Activated CD4-positive, CD25-positive, alpha-beta regulatory T cell treated with anti-CD3 and anti-CD28 coated beads, Interleukin-2, amount 50 U/mL, for 72 hours (primary cell): Measurements from ENCODE around the gene SLC39A10.
"Not testable (repeated sequence)": the region's sequence is repeated elsewhere in the genome, so short reads cannot be mapped to it uniquely, and the experiment has no call there.

Experiments
- DNase-seq: peaks from one replicate; pipeline ENCODE4 v3.0.0; 2021

Gene SLC39A10

DNA sequence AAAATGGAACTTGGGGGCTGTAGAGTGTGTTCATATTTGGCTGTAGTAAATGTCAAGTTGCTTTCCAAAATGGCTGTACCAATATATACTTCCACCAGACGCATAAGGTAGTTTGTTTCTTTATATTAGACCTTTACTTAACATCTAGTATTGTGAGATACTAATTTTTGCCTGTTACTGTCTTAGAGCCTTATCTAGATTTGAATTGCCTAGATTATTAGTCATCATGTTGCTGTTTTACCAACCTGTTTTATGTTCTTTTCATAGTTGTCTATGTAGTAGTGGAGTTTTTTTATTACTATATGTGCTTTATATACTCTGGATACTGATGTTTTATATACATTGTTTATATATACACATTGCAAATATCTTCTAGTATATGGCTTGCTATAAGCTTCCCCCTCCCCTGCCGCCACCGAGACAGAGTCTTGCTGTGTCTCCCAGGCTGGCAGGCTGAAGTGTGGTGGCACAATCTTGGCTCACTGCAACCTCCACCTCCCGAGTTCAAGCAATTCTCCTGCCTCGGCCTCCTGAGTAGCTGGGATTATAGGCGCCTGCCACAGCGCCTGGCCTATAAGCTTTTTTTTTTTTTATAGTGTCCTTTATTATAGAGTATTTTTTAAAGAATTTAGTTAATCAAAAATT, 18.9 kb downstream of the SLC39A10 start:
- DNase-seq: no peak

- DNase-seq: no peak
Measured at GRCh38 chr2:195677290-195677689, 20.3 kb downstream of the SLC39A10 start.

GRCh38 chr2:195677884-195678283, 20.9 kb downstream of the SLC39A10 start:
- no peak for DNase-seq

DNA sequence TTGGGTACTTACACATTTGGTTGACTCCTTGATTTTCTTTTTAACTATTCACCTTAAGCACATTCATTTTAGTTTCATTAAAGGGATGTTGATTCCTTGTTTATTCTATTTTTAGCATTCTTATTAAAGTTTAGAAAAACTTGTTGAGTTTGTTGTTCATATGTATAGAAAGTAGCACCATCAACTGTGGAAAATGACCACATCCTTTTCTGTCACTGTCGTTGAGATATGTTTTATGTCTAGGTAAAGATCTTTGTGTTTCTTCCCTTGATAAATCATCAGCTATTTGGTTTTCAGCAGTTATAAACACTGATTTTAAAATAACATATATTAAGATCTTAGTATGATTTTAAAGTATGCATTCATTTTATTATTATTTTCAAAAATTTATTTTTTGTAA, 25.1 kb downstream of the SLC39A10 start:
- no peak for DNase-seq

DNA sequence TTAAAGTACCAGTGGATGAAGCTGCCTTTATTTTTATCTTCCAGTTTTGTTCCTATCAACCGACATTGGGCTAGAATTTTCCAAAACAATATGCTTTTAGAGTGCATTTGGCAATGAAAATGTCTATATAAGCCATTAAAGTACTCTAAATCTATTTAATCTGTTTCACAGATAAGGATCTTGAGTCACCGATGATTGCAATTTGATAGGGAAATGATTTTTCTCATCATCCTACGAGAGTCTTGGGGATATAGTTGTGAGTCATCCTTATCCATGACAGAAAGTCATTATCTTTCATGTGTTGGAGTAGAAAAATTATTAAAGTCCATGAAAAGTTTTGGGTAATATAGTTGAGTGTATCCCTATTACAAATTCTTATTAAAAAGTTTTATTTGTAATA, 26.1 kb downstream of the SLC39A10 start:
- DNase-seq: no peak

DNA sequence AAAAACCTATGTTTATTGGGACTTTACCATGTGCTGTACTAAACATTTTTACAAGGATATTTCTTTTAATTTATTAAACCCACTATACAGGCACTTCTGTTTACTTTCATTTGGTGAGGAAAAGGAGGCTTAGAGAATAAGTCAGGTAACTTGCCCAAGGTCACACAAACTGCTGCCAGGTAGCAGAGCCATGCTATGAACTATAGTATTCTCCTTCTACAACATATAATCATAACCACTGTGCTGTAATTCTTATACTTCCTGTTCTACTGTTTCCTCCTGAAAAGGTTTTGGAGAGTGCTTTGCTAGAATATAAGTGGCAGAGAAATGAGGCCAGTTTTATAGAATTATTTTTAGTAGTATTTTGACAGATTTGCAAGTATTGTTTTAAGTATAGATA, 29.5 kb downstream of the SLC39A10 start:
- no peak for DNase-seq

DNA sequence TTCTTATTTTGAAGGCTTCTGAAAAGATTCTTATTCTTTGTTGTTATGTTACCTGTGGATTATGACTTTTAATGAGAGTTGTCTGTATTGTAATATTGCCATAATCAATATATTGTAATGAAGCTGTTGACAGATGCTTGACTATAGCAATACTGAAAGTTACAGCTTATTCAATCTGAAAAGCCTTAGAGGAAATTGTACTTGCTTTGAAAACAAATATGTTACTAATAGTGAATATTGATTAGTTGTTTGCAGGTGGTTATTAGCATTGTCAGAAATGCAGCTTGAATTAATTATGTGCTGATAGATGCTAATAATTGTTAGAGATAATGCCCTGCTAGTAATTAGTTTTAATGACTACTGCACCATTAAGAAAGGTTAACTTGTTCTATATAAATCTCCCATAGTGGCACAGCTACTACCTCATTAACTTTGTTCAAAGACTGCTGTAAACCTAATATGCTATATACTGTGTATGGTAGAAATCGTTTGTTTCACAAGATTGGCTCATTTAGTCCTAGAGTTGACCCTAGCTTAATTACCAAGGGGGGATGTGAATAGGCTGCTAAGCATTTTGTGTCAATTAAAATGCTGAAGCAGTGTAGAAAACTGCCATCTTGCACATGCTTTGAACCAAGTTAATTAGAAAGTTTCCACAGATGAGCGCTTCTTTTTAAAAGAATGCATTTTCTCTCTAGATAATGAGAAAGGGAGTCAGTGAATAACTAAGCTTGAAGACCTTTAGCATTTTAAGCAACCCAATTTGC, 30.5 kb downstream of the SLC39A10 start:
- DNase-seq: no peak

DNA sequence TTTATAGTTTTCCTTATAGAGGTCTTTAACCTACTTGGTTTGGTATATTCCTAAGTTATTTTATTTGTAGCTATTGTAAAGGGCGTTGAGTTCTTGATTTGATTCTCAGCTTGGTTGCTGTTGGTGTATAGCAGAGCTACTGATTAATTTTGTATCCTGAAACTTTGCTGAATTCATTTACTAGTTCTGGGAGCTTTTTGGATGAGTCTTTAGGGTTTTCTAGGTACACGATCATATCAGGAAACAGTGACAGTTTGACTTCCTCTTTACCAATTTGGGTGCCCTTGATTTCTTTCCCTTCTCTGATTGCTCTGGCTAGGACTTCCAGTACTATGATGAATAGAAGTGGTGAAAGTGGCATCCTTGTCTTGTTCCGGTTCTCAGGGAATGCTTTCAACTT, 35.5 kb downstream of the SLC39A10 start:
- not testable (repeated sequence) for DNase-seq

- DNase-seq: no peak
Measured at GRCh38 chr2:195694553-195694952, 37.5 kb downstream of the SLC39A10 start.

GRCh38 chr2:195695002-195695631, 38.1 kb downstream of the SLC39A10 start:
- DNase-seq: no peak

GRCh38 chr2:195696012-195696411, 39.0 kb downstream of the SLC39A10 start:
- DNase-seq: no peak

DNA sequence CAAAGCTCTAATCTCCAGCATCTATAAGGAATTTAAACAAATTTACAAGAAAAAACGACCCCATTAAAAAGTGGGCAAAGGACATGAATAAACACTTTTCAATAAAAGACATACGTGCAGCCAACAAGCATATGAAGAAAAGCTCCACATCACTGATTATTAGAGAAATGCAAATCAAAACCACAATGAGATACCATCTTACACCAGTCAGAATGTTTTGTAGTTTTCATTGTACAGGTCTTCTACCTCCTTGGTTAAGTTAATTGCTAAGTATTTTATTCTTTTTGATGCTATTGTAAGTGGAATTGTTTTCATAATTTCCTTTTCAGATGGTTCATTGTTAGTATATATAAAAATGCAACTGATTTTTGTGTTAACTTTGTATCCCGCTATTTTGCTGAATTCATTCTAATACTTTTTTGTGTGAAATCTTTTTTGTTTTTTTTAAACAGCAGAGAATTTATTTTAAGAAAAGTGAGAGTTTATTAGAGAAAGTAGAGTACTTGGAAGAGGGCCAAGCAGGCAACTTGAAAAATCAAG, 40.7 kb downstream of the SLC39A10 start:
- no peak for DNase-seq

GRCh38 chr2:195700480-195700879, 43.5 kb downstream of the SLC39A10 start:
- DNase-seq: no peak

DNA sequence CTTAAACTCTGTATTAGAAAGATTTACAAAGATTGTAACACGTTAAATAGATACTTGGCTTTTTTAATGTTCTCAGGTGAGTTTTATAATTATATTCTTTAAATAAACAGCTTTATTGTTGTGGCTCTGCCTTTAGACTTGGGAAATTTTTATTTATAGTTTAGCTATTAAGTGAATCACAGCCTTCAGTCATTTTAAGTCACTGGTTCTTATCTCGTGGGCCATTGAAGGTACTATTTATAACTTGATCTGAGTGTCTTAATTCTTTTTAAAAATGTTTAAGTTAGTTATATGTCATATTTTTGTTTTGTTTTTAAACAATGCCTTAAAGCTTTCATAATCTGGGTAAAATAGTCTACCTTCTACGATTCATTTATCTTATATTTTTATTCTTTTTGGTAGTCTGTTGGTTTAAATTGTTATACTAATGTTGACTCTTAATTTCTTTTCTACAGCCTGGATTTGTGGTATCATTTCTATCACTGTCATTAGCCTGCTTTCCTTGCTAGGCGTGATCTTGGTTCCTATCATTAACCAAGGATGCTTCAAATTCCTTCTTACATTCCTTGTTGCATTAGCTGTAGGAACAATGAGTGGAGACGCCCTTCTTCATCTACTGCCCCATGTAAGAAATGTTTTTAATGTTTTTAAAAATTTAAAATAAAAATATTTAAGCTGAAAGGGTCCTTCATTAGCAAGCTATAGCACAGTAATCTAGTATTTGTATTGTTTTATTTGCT, 49.3 kb downstream of the SLC39A10 start:
- DNase-seq: no peak

DNA sequence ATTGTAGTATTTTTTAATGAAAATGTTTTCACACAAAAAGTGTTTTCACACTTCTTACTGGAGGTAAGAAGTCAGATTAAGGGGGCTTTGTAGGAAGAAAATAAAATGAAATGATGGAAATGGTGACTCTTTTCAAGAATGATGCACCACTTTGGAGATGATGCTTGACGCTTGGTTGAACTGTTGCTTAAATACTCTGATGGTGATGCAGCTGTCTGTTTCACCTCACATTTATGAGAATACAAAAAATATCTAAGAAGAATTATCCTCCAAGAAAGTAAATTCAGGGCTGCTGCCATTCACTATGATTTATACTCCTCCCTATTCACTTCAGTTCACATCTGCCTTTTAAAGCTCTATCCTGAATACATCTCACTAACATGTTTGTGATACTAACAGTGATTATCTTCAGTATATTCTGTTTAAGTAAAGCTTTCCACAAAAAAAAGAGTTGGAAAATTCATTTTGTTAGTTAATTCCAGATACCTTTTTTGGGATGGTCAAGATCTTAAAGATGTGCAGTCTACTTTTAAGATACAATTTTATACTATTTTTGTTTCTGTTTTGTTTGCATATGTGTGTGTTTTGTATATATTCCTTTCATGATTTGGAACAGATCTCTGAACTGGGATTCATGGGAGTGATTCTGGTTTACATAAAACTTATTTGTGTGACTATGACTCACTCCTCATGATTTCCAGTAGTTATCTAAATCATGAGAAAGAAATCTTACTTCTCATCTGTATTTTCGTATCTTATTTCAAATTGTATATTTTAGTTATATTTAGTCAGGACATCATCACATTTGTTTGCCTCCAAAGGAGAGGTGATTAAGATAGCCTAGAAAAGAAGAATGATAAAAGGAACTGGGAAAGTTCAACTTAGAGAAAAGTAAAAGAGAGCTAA, 53.1 kb downstream of the SLC39A10 start:
- no peak for DNase-seq

DNA sequence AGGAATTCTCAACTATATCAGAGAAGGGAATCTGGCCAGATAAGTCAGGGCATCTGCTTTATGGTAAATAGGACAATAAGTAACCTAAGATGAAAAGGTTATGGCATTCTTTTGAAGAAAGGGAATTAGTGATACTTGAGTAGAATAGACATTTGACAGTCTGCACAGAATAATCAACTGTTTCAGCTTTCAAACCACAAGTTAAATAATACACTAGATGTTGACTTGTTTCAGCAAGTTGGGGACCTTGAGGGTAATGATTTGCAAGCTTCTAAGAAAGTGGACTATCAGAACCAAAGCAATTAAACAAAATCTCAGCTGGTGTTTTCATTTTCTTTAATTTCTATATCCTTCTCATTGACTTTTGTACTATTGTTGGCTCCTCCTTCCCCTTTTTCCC, 54.5 kb downstream of the SLC39A10 start:
- no peak for DNase-seq

DNA sequence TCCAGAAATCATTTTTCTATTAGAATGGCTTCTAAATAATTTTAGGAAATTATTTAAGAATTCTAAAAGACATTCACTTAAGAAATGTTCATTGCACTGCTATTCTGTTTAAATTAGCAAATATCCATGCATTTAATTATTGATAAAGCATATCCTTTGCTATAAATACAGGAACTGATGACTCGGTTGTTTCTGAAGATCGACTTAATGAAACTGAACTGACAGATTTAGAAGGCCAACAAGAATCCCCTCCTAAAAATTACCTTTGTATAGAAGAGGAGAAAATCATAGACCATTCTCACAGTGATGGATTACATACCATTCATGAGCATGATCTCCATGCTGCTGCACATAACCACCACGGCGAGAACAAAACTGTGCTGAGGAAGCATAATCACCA, 59.4 kb downstream of the SLC39A10 start:
- no peak for DNase-seq

DNA sequence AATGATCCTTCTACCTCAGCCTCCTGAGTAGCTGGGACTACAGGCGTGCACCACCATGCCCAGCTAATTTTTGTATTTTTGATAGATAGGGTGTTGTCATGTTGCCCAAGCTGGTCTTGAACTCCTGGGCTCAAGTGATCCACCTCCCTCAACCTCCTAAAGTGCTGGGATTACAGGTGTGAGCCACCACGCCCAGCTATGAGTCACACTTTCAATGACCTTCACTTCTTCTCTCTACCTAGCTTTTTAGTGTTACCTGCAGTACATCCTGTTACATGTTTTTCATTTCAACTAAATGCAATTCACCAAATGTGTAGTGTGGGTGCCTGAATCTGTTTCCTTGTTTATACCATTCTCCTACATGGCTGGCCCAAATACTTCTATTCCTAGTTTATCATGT, 64.0 kb downstream of the SLC39A10 start:
- DNase-seq: no peak

DNA sequence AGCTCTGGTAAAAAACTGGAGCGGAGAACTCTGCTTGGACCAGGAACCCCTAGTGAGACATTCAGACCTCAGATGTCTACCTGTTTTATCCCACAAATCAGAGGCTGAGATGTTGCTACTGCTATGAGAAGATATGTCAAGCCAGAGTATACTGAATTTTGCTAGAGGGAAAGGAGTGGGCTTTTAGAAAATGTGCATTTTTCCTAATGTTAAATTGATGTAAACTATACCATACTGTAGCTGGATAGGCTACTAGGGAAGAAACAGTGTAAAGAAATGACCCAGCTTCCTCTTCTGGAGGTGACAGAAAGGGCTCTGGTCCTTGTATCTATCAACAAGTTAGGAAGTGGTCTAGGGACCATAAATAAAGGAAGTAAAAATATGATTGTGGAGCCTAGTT, 65.0 kb downstream of the SLC39A10 start:
- DNase-seq: no peak

- no peak for DNase-seq
Measured at GRCh38 chr2:195727106-195727505, 70.1 kb downstream of the SLC39A10 start.

DNA sequence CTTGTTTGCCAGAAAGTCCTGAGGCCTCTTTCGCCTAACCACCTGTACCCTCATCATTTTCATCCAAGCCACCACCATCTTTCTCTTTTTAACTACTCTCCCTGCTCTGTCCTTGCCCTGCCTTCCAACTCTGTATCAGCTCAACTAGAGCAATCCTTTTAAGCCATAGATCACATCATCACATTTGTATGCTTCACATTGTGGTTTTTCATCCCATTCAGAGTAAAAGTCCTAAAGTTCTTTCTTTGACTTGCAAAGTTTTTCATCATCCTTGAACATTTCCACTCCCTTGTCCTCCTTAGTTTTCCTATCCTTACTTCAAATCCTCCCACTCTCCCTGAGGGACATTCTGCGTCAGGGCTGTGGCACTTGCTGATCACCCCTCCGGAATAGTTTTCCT, 73.9 kb downstream of the SLC39A10 start:
- no peak for DNase-seq

- no peak for DNase-seq
Measured at GRCh38 chr2:195732574-195732973, 75.5 kb downstream of the SLC39A10 start.
